Vagina (tissue), 2 donors: ENCODE measurements around the gene TNIP3. TPM values are rescaled to one million over a fixed set of nuclear protein-coding genes. Genes with fewer than 3 reads are reported as not detected.

Source experiments
- DNase-seq, 2 donors: peaks; one replicate each; pipeline ENCODE4 v3.0.0-alpha.2; 2017; ENCODE audit errors: extremely low spot score in 2 of 2
- H3K27ac ChIP-seq: fragments of 200-600 bp; sonication (generic); one replicate; pipeline ENCODE4 v1.5.1; 2019
- H3K27me3 ChIP-seq: fragments of 200-600 bp; sonication (generic); one replicate; pipeline ENCODE4 v1.5.1; 2019
- H3K36me3 ChIP-seq, 2 donors: fragments of 200-600 bp; sonication (generic); one replicate each; pipeline ENCODE4 v1.5.1; 2017 to 2019
- H3K4me1 ChIP-seq: fragments of 200-600 bp; sonication (generic); one replicate; pipeline ENCODE4 v1.5.1; 2019
- H3K4me3 ChIP-seq, 2 donors: fragments of 200-600 bp; sonication (generic); 1 replicate in 1 of 2; 2 replicates in 1 of 2; pipeline ENCODE4 v1.5.1; 2016 to 2019
- H3K9me3 ChIP-seq: fragments of 200-600 bp; sonication (generic); one replicate; pipeline ENCODE4 v1.5.1; 2019
- CTCF ChIP-seq, 3 experiments: fragments of 450-650 bp in 2 of 3; fragments of 200-600 bp in 1 of 3; sonication (generic) in 1 of 3; IDR thresholded peaks; one replicate each; pipeline ENCODE4 v1.5.1; 2017 to 2019; ENCODE audit warnings: antibody characterized with exemption in 3 of 3, mild to moderate bottlenecking in 2 of 3, moderate library complexity in 2 of 3
- POLR2A ChIP-seq, 2 donors: fragments of 450-650 bp; IDR thresholded peaks; one replicate each; pipeline ENCODE4 v1.6.1; 2017; ENCODE audit warnings: antibody characterized with exemption in 2 of 2, mild to moderate bottlenecking in 2 of 2, moderate library complexity in 2 of 2
- POLR2AphosphoS5 ChIP-seq, 2 donors: sonication (generic); formaldehyde crosslinking; IDR thresholded peaks; one replicate each; pipeline ENCODE4 v1.9.0; 2017; ENCODE audit warnings: antibody characterized with exemption in 2 of 2, mild to moderate bottlenecking in 2 of 2, low read depth in 1 of 2; ENCODE audit not compliant: insufficient read depth in 1 of 2
- intact Hi-C: fragments of 100-400 bp; cut with DNase I; formaldehyde crosslinking; loops from one replicate; pipeline ENCODE4 v1.15.1; 2023
- total RNA-seq: library from RNA; depleted of rRNA; stranded (reverse); fragments of >200 nt; gene quantifications from one replicate; pipeline ENCODE4 v1.2.3, GENCODE V29; 2016

The TNIP3 gene
- total RNA-seq, 1 donor from 2014 or later = not detected

- intact Hi-C loops = no loop called here
- TF ChIP-seq CTCF (IDR thresholded peaks at IDR 0.05) (no peak), POLR2A (IDR thresholded peaks at IDR 0.05) (no peak), POLR2AphosphoS5 (IDR thresholded peaks at IDR 0.05; ENCODE audit: insufficient read depth in 1 of 2, low read depth in 1 of 2) (no peak)
Measured at GRCh38 chr4:121200795-121201472, 36.8 kb upstream of the TNIP3 start.

GRCh38 chr4:121199742-121200561 is 35.8 kb upstream of the TNIP3 start:
- H3K27me3 ChIP-seq = no peaks in the 10 kb centered on the region
- H3K4me1 ChIP-seq = no peaks in the 10 kb centered on the region
- no peaks in the 10 kb centered on the region for H3K9me3 ChIP-seq
- intact Hi-C loops = no loop called here
- H3K36me3 ChIP-seq = no peaks in the 10 kb centered on the region
- H3K4me3 ChIP-seq = no peak overlapping the region
- DNase-seq = no peak
- no peak for TF ChIP-seq POLR2A (IDR thresholded peaks at IDR 0.05)
- no peak for TF ChIP-seq CTCF (IDR thresholded peaks at IDR 0.05)
- no peak for TF ChIP-seq POLR2AphosphoS5 (IDR thresholded peaks at IDR 0.05; ENCODE audit: insufficient read depth in 1 of 2, low read depth in 1 of 2)
- H3K27ac ChIP-seq = no peak overlapping the region

More at GRCh38 chr4:121200795-121201472, 36.8 kb upstream of the TNIP3 start:
- Histone ChIP-seq H3K27me3 (no peaks in the 10 kb centered on the region), H3K9me3 (no peaks in the 10 kb centered on the region), H3K36me3 (no peaks in the 10 kb centered on the region), H3K4me1 (no peaks in the 10 kb centered on the region), H3K4me3 (no peak overlapping the region), H3K27ac (no peak overlapping the region)
- DNase-seq = no peak

- Histone ChIP-seq H3K36me3 (no peaks in the 10 kb centered on the region), H3K4me3 (no peak overlapping the region), H3K27me3 (no peaks in the 10 kb centered on the region), H3K27ac (no peak overlapping the region), H3K9me3 (no peaks in the 10 kb centered on the region), H3K4me1 (no peaks in the 10 kb centered on the region)
- no peak for TF ChIP-seq POLR2A (IDR thresholded peaks at IDR 0.05)
- no peak for TF ChIP-seq CTCF (IDR thresholded peaks at IDR 0.05)
- TF ChIP-seq POLR2AphosphoS5 (IDR thresholded peaks at IDR 0.05; ENCODE audit: insufficient read depth in 1 of 2, low read depth in 1 of 2) = no peak
- intact Hi-C loops = no loop called here
- no peak for DNase-seq
Measured at GRCh38 chr4:121198251-121198650, 34.1 kb upstream of the TNIP3 start.

GRCh38 chr4:121195649-121196048 is 31.5 kb upstream of the TNIP3 start:
- TF ChIP-seq POLR2AphosphoS5 (IDR thresholded peaks at IDR 0.05; ENCODE audit: insufficient read depth in 1 of 2, low read depth in 1 of 2) = no peak
- no peak for TF ChIP-seq POLR2A (IDR thresholded peaks at IDR 0.05)
- no peak for TF ChIP-seq CTCF (IDR thresholded peaks at IDR 0.05)
- Histone ChIP-seq H3K4me1 (no peaks in the 10 kb centered on the region), H3K27me3 (no peaks in the 10 kb centered on the region), H3K4me3 (no peak overlapping the region), H3K9me3 (no peaks in the 10 kb centered on the region), H3K36me3 (no peaks in the 10 kb centered on the region), H3K27ac (no peak overlapping the region)
- intact Hi-C loops = no loop called here
- DNase-seq = no peak

GRCh38 chr4:121192480-121192879 is 28.4 kb upstream of the TNIP3 start:
- intact Hi-C loops = no loop called here
- H3K27ac ChIP-seq = no peak overlapping the region
- no peaks in the 10 kb centered on the region for H3K36me3 ChIP-seq
- TF ChIP-seq POLR2A (IDR thresholded peaks at IDR 0.05) (no peak), POLR2AphosphoS5 (IDR thresholded peaks at IDR 0.05; ENCODE audit: insufficient read depth in 1 of 2, low read depth in 1 of 2) (no peak), CTCF (IDR thresholded peaks at IDR 0.05) (peak in 2 of 3 experiments; percentile 13 to 51)
- H3K27me3 ChIP-seq = no peaks in the 10 kb centered on the region
- no peaks in the 10 kb centered on the region for H3K9me3 ChIP-seq
- DNase-seq = no peak
- no peaks in the 10 kb centered on the region for H3K4me1 ChIP-seq
- no peak overlapping the region for H3K4me3 ChIP-seq
